Suprapubic skin (tissue), 4 donors: ENCODE data around the gene NMRAL1. TPM values are rescaled to one million over a fixed set of nuclear protein-coding genes. Genes with fewer than 3 reads are reported as not detected.

Experiments used
- DNase-seq, 2 donors: peaks; one replicate each; pipeline ENCODE4 v3.0.0-alpha.2; 2019; ENCODE audit warnings: low spot score in 2 of 2
- H3K27ac ChIP-seq: fragments of 200-600 bp; sonication (generic); one replicate; pipeline ENCODE4 v1.5.1; 2019
- H3K27me3 ChIP-seq: fragments of 200-600 bp; sonication (generic); one replicate; pipeline ENCODE4 v1.5.1; 2019
- H3K36me3 ChIP-seq: fragments of 200-600 bp; sonication (generic); one replicate; pipeline ENCODE4 v1.5.1; 2019
- H3K4me1 ChIP-seq: fragments of 200-600 bp; sonication (generic); one replicate; pipeline ENCODE4 v1.5.1; 2019
- H3K4me3 ChIP-seq: fragments of 200-600 bp; sonication (generic); one replicate; pipeline ENCODE4 v1.5.1; 2019; ENCODE audit warnings: mild to moderate bottlenecking
- H3K9me3 ChIP-seq: fragments of 200-600 bp; sonication (generic); one replicate; pipeline ENCODE4 v1.5.1; 2019
- CTCF ChIP-seq, 2 donors: fragments of 200-600 bp in 1 of 2; fragments of 450-650 bp in 1 of 2; sonication (generic) in 1 of 2; IDR thresholded peaks; one replicate each; pipeline ENCODE4 v1.5.1; 2016 to 2019; ENCODE audit warnings: antibody characterized with exemption in 2 of 2, mild to moderate bottlenecking in 1 of 2, moderate library complexity in 1 of 2
- EP300 ChIP-seq: sonication (generic); formaldehyde crosslinking; IDR thresholded peaks from one replicate; pipeline ENCODE4 v1.6.1; 2017; ENCODE audit warnings: antibody characterized with exemption
- POLR2A ChIP-seq, 2 donors: fragments of 450-650 bp; IDR thresholded peaks; one replicate each; pipeline ENCODE4 v1.6.1; 2017; ENCODE audit warnings: antibody characterized with exemption in 2 of 2, mild to moderate bottlenecking in 2 of 2, moderate library complexity in 2 of 2
- POLR2AphosphoS5 ChIP-seq, 3 donors: sonication (generic); formaldehyde crosslinking; IDR thresholded peaks; one replicate each; pipeline ENCODE4 v1.6.1; 2017; ENCODE audit warnings: antibody characterized with exemption in 3 of 3
- WGBS: methylation state at CpG from one replicate; pipeline ENCODE4 v1.1.5; 2018; 5-methylcytosine and 5-hydroxymethylcytosine counted together
- total RNA-seq, 4 donors: library from RNA; depleted of rRNA; stranded (reverse); fragments of >200 nt; gene quantifications; one replicate each; pipeline ENCODE4 v1.1.0, GENCODE V29; 2016

The NMRAL1 gene
- total RNA-seq, 4 donors from 2014 or later: 52.7 to 72.3 (median 61.6) TPM

DNA sequence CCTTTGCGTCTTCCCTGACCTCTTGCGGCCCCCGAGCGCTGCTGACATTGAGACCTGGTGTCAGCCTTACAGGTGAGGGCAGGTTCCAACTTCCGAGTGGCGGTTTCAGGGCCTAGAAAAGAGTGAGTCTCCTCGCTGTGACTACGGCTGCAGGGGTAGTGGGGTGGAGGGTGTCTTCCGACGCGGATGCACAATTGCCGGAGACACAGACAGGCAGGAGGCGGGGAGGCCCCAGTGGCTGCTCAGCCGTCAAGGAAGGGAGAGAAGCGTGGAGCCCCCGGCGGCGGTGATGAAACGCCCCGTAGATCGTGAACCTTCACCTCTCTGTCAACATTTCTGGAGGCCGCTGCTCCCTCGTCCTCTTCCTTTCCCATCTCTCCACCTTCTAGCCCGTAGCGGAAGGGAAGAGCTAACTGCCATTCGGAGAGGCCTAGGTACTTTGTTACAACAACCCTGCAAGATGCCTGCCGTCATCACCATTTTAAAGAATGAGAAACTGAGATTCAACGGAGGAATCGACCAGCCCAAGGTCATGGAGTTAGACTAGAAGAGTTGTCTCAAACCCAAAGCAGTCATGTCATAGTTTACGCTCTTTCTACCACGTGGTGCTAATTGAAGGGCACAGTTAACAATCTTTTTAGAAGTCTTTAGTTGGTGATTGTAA lies 48.3 kb downstream of the NMRAL1 start:
- no peak for DNase-seq
- H3K4me3 ChIP-seq: peak overlapping the region; percentile 88
- peaks cover 30% of the 10 kb centered on the region for H3K4me1 ChIP-seq
- no peaks in the 10 kb centered on the region for H3K36me3 ChIP-seq
- TF ChIP-seq POLR2A (IDR thresholded peaks at IDR 0.05) (no peak), CTCF (IDR thresholded peaks at IDR 0.05) (no peak), EP300 (no peak), POLR2AphosphoS5 (IDR thresholded peaks at IDR 0.05) (no peak)
- H3K9me3 ChIP-seq: no peaks in the 10 kb centered on the region
- H3K27ac ChIP-seq: peak overlapping the region; percentile 95
- H3K27me3 ChIP-seq: no peaks in the 10 kb centered on the region
- 5% methylated on average over 23 of the region's 31 CpGs for WGBS

- H3K4me3 ChIP-seq: peak within 1 kb of the TSS; percentile 88
- TF ChIP-seq CTCF (IDR thresholded peaks at IDR 0.05): no peak
- peak; percentile 12 to 57 for TF ChIP-seq POLR2A (IDR thresholded peaks at IDR 0.05)
- peak in 2 of 3 donors; percentile 82 to 85 for TF ChIP-seq POLR2AphosphoS5 (IDR thresholded peaks at IDR 0.05)
- no peak for TF ChIP-seq EP300
- no peaks in the 10 kb centered on the region for H3K9me3 ChIP-seq
- WGBS: 0% methylated on average over 26 of the region's 68 CpGs
- H3K27me3 ChIP-seq: no peaks in the 10 kb centered on the region
- H3K4me1 ChIP-seq: peaks cover 30% of the 10 kb centered on the region
- DNase-seq: peak; percentile 93 to 96
- H3K36me3 ChIP-seq: no peaks in the 10 kb centered on the region
- H3K27ac ChIP-seq: peak within 1 kb of the TSS; percentile 95
Observed at GRCh38 chr16:4425378-4426020, 48.9 kb downstream of the NMRAL1 start, which contains the start of gene DNAJA3. Gene DNAJA3 (plus strand): TSS chr16:4425868. CDS start chr16:4425882, 14 bp downstream.

GRCh38 chr16:4420505-4421105 lies 53.8 kb downstream of the NMRAL1 start:
- TF ChIP-seq POLR2A (IDR thresholded peaks at IDR 0.05): no peak
- no peak for TF ChIP-seq CTCF (IDR thresholded peaks at IDR 0.05)
- no peak for TF ChIP-seq EP300
- TF ChIP-seq POLR2AphosphoS5 (IDR thresholded peaks at IDR 0.05): no peak
- H3K9me3 ChIP-seq: no peaks in the 10 kb centered on the region
- no peaks in the 10 kb centered on the region for H3K36me3 ChIP-seq
- WGBS: 80% methylated on average over 8 of the region's 8 CpGs
- no peak overlapping the region for H3K4me3 ChIP-seq
- no peak overlapping the region for H3K27ac ChIP-seq
- H3K27me3 ChIP-seq: no peaks in the 10 kb centered on the region
- H3K4me1 ChIP-seq: peaks cover 20% of the 10 kb centered on the region
- DNase-seq: no peak

DNA sequence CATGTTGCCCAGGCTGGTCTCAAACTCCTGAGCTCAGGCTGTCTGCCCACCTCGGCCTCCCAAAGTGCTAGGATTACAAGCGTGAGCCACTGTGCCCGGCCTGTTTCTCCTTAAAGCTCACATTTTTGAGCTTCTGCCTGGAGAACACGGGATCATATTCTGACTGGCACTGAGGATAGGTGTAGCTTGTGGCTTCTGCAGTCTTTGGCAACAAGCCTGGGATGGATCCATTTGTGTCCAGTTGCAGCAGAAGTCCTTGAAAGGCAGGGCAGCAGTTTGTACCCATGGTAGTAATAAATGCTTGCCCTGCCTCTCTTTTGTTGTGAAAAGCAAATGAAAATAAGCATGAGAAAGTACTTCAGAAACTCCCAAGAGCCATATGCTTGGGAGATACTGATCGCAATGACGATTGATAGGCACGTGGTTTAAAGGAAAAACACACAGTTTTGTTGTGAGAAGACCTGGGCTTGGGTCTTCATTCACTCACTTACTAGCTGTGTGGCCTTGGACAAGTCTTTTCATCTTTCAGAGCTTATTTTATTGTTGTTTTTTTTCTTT lies 54.9 kb downstream of the NMRAL1 start:
- peaks cover 27% of the 10 kb centered on the region for H3K4me1 ChIP-seq
- H3K27me3 ChIP-seq: no peaks in the 10 kb centered on the region
- TF ChIP-seq POLR2AphosphoS5 (IDR thresholded peaks at IDR 0.05) (no peak), CTCF (IDR thresholded peaks at IDR 0.05) (no peak), POLR2A (IDR thresholded peaks at IDR 0.05) (no peak), EP300 (no peak)
- no peaks in the 10 kb centered on the region for H3K9me3 ChIP-seq
- no peak overlapping the region for H3K27ac ChIP-seq
- H3K36me3 ChIP-seq: no peaks in the 10 kb centered on the region
- no peak for DNase-seq
- WGBS: 87% methylated on average over 6 of the region's 7 CpGs
- H3K4me3 ChIP-seq: no peak overlapping the region
